Keratinocyte (primary cell): ENCODE measurements around the gene GARIN3.

ENCODE experiments used
- EZH2 ChIP-seq: IDR thresholded peaks from one replicate; pipeline ENCODE4 v1.6.1; 2012; ENCODE audit warnings: inconsistent platforms, mild to moderate bottlenecking, low read length, moderate library complexity
- TF ChIP-seq, protein P1 (sequence below), 3 experiments: IDR thresholded peaks in 1 of 3; conservative IDR thresholded peaks in 1 of 3; optimal IDR thresholded peaks in 1 of 3; 2 replicates in 2 of 3; 3 replicates in 1 of 3; pipeline versions ENCODE3 to v1.5.1; 2011; ENCODE audit warnings: low read length in 3 of 3, mild to moderate bottlenecking in 3 of 3, moderate library complexity in 2 of 3, control low read depth in 1 of 3, inconsistent platforms in 1 of 3; ENCODE audit not compliant: insufficient read depth in 2 of 3; ENCODE audit errors: extremely low read depth in 1 of 3

DNA sequence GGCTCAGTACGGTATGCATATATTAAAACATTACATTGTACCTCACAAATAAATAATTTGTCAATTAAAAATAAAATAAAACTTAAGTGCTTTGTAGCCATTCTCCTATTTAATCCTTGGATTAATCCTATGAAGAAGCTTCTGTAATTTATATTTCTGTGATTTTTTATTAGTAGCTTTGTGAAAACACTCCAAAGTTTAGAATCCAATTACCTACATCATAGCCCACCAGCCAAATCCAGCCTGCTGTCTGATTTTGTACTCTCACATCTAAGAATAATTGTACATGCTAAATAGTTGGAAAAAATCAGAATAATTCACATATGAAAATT lies 33.8 kb downstream of the GARIN3 start:
- TF ChIP-seq, protein P1, sequence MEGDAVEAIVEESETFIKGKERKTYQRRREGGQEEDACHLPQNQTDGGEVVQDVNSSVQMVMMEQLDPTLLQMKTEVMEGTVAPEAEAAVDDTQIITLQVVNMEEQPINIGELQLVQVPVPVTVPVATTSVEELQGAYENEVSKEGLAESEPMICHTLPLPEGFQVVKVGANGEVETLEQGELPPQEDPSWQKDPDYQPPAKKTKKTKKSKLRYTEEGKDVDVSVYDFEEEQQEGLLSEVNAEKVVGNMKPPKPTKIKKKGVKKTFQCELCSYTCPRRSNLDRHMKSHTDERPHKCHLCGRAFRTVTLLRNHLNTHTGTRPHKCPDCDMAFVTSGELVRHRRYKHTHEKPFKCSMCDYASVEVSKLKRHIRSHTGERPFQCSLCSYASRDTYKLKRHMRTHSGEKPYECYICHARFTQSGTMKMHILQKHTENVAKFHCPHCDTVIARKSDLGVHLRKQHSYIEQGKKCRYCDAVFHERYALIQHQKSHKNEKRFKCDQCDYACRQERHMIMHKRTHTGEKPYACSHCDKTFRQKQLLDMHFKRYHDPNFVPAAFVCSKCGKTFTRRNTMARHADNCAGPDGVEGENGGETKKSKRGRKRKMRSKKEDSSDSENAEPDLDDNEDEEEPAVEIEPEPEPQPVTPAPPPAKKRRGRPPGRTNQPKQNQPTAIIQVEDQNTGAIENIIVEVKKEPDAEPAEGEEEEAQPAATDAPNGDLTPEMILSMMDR (optimal IDR thresholded peaks at IDR 0.05 in 1 of 3, IDR thresholded peaks at IDR 0.05 in 1 of 3, conservative IDR thresholded peaks at IDR 0.05 in 1 of 3; ENCODE audit: extremely low read depth in 1 of 3, insufficient read depth in 2 of 3, low read length in 3 of 3) = no peak
- TF ChIP-seq EZH2 = no peak
